ENCODE results near the gene SFSWAP.

SFSWAP gene

DNA sequence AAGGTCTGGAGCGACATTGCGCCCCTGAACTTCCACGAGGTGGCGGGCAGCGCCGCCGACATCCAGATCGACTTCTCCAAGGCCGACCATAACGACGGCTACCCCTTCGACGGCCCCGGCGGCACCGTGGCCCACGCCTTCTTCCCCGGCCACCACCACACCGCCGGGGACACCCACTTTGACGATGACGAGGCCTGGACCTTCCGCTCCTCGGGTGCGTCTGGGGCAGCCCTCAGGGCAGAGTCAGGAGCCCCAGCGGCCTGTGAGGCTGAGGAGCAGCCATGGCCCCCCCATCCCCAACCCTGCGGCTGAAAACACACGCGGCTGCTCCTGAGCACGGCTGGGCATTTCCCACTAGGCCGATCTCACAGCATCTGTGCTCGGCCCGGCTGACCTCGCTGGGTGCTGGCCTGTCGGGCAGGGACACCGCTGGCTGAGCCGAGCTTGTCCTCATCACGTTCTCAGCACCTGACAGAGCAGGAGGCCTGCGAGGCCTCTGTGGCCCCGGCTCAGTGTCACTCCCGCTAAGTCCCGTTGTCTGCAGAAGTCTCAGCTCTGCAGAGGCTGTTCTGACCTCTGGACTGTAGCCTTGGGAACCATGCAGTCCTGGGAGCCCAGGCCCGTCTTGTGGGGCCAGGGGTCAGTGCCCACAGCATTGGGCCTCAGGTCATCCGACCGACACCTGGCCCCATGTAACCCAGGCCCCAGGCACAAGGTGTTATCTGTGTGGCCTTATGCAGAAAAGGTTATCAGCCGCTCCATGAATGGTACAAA is 129.9 kb downstream of the SFSWAP start:
- Histone ChIP-seq H3K27me3 (ENCODE audit: insufficient read depth, poor library complexity, severe bottlenecking) (no peaks in the 10 kb centered on the region), H3K27ac (replicated peaks) (no peak overlapping the region), H3K4me3 (replicated peaks; ENCODE audit: insufficient read depth, low read length) (no peak overlapping the region)
- TF ChIP-seq, protein P1, sequence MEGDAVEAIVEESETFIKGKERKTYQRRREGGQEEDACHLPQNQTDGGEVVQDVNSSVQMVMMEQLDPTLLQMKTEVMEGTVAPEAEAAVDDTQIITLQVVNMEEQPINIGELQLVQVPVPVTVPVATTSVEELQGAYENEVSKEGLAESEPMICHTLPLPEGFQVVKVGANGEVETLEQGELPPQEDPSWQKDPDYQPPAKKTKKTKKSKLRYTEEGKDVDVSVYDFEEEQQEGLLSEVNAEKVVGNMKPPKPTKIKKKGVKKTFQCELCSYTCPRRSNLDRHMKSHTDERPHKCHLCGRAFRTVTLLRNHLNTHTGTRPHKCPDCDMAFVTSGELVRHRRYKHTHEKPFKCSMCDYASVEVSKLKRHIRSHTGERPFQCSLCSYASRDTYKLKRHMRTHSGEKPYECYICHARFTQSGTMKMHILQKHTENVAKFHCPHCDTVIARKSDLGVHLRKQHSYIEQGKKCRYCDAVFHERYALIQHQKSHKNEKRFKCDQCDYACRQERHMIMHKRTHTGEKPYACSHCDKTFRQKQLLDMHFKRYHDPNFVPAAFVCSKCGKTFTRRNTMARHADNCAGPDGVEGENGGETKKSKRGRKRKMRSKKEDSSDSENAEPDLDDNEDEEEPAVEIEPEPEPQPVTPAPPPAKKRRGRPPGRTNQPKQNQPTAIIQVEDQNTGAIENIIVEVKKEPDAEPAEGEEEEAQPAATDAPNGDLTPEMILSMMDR (IDR thresholded peaks at IDR 0.05; ENCODE audit: insufficient read depth, low read length), result no peak
- no peak for TF ChIP-seq SPI1 (IDR thresholded peaks at IDR 0.05; ENCODE audit: borderline replicate concordance, low read depth)
- no peak for TF ChIP-seq POLR2AphosphoS5 (IDR thresholded peaks at IDR 0.05; ENCODE audit: low read depth)
- no peak for TF ChIP-seq GABPA (IDR thresholded peaks at IDR 0.05; ENCODE audit: low read depth)
- TF ChIP-seq, protein P2, sequence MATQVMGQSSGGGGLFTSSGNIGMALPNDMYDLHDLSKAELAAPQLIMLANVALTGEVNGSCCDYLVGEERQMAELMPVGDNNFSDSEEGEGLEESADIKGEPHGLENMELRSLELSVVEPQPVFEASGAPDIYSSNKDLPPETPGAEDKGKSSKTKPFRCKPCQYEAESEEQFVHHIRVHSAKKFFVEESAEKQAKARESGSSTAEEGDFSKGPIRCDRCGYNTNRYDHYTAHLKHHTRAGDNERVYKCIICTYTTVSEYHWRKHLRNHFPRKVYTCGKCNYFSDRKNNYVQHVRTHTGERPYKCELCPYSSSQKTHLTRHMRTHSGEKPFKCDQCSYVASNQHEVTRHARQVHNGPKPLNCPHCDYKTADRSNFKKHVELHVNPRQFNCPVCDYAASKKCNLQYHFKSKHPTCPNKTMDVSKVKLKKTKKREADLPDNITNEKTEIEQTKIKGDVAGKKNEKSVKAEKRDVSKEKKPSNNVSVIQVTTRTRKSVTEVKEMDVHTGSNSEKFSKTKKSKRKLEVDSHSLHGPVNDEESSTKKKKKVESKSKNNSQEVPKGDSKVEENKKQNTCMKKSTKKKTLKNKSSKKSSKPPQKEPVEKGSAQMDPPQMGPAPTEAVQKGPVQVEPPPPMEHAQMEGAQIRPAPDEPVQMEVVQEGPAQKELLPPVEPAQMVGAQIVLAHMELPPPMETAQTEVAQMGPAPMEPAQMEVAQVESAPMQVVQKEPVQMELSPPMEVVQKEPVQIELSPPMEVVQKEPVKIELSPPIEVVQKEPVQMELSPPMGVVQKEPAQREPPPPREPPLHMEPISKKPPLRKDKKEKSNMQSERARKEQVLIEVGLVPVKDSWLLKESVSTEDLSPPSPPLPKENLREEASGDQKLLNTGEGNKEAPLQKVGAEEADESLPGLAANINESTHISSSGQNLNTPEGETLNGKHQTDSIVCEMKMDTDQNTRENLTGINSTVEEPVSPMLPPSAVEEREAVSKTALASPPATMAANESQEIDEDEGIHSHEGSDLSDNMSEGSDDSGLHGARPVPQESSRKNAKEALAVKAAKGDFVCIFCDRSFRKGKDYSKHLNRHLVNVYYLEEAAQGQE (IDR thresholded peaks at IDR 0.05; ENCODE audit: insufficient replicate concordance, low read depth), result no peak
- no peak for DNase-seq (ENCODE audit: low read depth in 1 of 2, low spot score in 1 of 2)

DNA sequence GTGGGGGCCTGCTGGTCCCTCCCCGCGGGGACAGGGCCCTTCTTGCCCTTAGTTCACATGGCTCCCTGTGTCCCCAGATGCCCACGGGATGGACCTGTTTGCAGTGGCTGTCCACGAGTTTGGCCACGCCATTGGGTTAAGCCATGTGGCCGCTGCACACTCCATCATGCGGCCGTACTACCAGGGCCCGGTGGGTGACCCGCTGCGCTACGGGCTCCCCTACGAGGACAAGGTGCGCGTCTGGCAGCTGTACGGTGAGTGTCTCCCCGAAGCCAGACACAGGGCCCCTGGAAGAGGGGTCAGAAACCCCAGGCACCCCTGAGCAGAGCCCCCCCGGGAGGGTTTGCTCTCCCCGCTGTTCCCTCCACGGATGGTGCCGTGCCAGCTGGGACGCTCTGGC is 130.7 kb downstream of the SFSWAP start:
- no peaks in the 10 kb centered on the region for H3K27me3 ChIP-seq (ENCODE audit: insufficient read depth, poor library complexity, severe bottlenecking)
- H3K27ac ChIP-seq (replicated peaks), result no peak overlapping the region
- TF ChIP-seq SPI1 (IDR thresholded peaks at IDR 0.05; ENCODE audit: borderline replicate concordance, low read depth) (no peak), GABPA (IDR thresholded peaks at IDR 0.05; ENCODE audit: low read depth) (no peak), POLR2AphosphoS5 (IDR thresholded peaks at IDR 0.05; ENCODE audit: low read depth) (no peak)
- TF ChIP-seq, protein P2 (IDR thresholded peaks at IDR 0.05; ENCODE audit: insufficient replicate concordance, low read depth), result no peak
- TF ChIP-seq, protein P1 (IDR thresholded peaks at IDR 0.05; ENCODE audit: insufficient read depth, low read length), result no peak
- H3K4me3 ChIP-seq (replicated peaks; ENCODE audit: insufficient read depth, low read length), result no peak overlapping the region
- no peak for DNase-seq (ENCODE audit: low read depth in 1 of 2, low spot score in 1 of 2)

DNA sequence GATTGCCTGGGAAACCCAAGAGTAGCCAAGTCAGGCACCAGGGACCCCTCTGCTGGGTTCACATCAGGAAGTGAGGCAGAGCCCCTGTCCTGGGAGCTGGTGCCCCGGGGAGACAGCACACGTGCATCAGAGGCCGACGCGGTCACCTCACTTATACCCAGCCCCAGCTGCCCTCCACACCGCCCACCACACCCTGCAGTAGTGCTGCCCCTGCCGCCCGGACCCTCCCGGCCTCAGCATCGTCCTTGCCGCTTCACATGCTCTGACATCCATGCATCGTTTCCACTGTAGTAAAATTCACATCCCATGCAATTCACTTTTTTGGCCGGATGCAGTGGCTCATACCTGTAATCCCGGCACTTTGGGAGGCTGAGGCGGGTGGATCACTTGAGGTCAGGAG is 131.3 kb downstream of the SFSWAP start:
- DNase-seq (ENCODE audit: low read depth in 1 of 2, low spot score in 1 of 2), result no peak
- no peak overlapping the region for H3K27ac ChIP-seq (replicated peaks)
- H3K4me3 ChIP-seq (replicated peaks; ENCODE audit: insufficient read depth, low read length), result no peak overlapping the region
- TF ChIP-seq, protein P2 (IDR thresholded peaks at IDR 0.05; ENCODE audit: insufficient replicate concordance, low read depth), result no peak
- TF ChIP-seq SPI1 (IDR thresholded peaks at IDR 0.05; ENCODE audit: borderline replicate concordance, low read depth) (no peak), POLR2AphosphoS5 (IDR thresholded peaks at IDR 0.05; ENCODE audit: low read depth) (no peak), GABPA (IDR thresholded peaks at IDR 0.05; ENCODE audit: low read depth) (no peak)
- TF ChIP-seq, protein P1 (IDR thresholded peaks at IDR 0.05; ENCODE audit: insufficient read depth, low read length), result no peak
- H3K27me3 ChIP-seq (ENCODE audit: insufficient read depth, poor library complexity, severe bottlenecking), result no peaks in the 10 kb centered on the region

Measured in HL-60 (cell line).